Measurements from ENCODE around the gene SLC8B1.

DNA sequence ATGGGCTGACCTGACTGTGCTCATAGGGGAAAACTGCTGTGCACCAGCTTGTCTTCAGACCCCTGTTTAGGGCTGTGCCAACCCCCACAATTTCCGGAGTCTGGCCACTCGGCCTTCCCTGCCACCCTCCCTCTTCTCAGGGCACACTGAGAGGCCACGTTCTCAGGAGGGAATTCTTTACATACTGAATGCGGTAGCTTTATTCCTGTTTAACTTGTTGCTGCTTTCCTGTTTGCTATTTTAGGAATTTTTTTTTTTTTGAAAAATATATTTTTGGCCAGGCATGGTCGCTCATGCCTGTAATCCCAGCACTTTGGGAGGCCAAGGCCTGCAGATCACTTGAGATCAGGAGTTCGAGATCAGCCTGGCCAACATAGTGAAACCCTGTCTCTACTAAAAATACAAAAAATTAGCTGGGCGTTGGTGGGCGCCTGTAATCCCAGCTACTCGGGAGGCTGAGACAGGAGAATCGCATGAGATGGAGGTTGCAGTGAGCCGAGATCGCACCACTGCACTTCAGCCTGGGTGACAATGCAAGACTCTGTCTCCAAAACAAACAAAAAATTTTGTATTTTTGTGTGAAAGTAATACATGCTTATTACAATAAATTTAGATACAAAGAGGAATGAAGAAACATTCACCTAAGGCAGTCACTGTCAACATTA lies 74.1 kb downstream of the SLC8B1 start:
- TF ChIP-seq, protein P1, sequence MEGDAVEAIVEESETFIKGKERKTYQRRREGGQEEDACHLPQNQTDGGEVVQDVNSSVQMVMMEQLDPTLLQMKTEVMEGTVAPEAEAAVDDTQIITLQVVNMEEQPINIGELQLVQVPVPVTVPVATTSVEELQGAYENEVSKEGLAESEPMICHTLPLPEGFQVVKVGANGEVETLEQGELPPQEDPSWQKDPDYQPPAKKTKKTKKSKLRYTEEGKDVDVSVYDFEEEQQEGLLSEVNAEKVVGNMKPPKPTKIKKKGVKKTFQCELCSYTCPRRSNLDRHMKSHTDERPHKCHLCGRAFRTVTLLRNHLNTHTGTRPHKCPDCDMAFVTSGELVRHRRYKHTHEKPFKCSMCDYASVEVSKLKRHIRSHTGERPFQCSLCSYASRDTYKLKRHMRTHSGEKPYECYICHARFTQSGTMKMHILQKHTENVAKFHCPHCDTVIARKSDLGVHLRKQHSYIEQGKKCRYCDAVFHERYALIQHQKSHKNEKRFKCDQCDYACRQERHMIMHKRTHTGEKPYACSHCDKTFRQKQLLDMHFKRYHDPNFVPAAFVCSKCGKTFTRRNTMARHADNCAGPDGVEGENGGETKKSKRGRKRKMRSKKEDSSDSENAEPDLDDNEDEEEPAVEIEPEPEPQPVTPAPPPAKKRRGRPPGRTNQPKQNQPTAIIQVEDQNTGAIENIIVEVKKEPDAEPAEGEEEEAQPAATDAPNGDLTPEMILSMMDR (conservative IDR thresholded peaks at IDR 0.05; ENCODE audit: low read depth, low read length) = no peak
- no peak for TF ChIP-seq EZH2phosphoT487 (IDR thresholded peaks at IDR 0.05; ENCODE audit: borderline replicate concordance, low read length)
- no peak for TF ChIP-seq EZH2 (IDR thresholded peaks at IDR 0.05; ENCODE audit: low read length, unreplicated experiment)
